GM12801 (cell line): ENCODE results near the gene CD84.

ENCODE experiments used
- CTCF ChIP-seq: IDR thresholded peaks from one replicate; pipeline ENCODE4 v1.5.1; 2011; ENCODE audit warnings: control low read depth; ENCODE audit not compliant: insufficient read length; ENCODE audit errors: extremely low read depth

CD84 gene

GRCh38 chr1:160567341-160567740 is 12.0 kb downstream of the CD84 start:
- TF ChIP-seq CTCF: no peak

- TF ChIP-seq CTCF: no peak
Measured at GRCh38 chr1:160565564-160565963, 13.7 kb downstream of the CD84 start.

GRCh38 chr1:160560806-160561205 is 18.5 kb downstream of the CD84 start:
- no peak for TF ChIP-seq CTCF

GRCh38 chr1:160560045-160560705 is 19.1 kb downstream of the CD84 start:
- TF ChIP-seq CTCF: no peak

- no peak for TF ChIP-seq CTCF
Measured at GRCh38 chr1:160558660-160559380, 20.5 kb downstream of the CD84 start.

GRCh38 chr1:160553778-160554177 is 25.5 kb downstream of the CD84 start:
- no peak for TF ChIP-seq CTCF

GRCh38 chr1:160552425-160552824 is 26.9 kb downstream of the CD84 start:
- no peak for TF ChIP-seq CTCF
